Hepatocyte (in vitro differentiated cells): Measurements from ENCODE around the gene TRIM37.

ENCODE experiments used
- EZH2 ChIP-seq: fragments of 200-600 bp; sonication (generic); IDR thresholded peaks from 2 replicates; pipeline ENCODE4 v1.6.1; 2016; ENCODE audit warnings: antibody characterized with exemption, mild to moderate bottlenecking, borderline replicate concordance
- TF ChIP-seq, protein P1 (sequence below): fragments of 200-600 bp; sonication (generic); IDR thresholded peaks from 2 replicates; pipeline ENCODE4 v1.5.1; 2016; ENCODE audit warnings: antibody characterized with exemption, mild to moderate bottlenecking; ENCODE audit not compliant: poor library complexity

DNA sequence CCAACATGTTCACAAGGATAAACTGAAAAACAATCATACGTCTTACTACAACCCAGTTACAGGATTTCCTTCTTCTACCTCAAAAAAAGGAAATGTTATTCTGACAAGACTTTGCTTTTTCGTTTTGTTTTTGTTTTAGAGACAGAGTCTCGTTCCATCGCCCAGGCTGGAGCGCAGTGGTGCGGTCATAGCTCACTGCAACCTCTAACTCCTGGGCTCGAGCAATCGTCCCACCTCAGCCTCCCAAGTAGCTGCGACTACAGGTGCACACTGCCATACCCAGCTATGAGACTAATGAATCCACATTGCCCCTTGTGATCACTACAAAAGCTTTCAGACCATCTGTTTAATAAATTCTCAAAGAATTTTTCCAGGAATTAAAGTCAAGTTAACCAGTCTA lies 8.8 kb upstream of the TRIM37 start:
- no peak for TF ChIP-seq EZH2
- TF ChIP-seq, protein P1, sequence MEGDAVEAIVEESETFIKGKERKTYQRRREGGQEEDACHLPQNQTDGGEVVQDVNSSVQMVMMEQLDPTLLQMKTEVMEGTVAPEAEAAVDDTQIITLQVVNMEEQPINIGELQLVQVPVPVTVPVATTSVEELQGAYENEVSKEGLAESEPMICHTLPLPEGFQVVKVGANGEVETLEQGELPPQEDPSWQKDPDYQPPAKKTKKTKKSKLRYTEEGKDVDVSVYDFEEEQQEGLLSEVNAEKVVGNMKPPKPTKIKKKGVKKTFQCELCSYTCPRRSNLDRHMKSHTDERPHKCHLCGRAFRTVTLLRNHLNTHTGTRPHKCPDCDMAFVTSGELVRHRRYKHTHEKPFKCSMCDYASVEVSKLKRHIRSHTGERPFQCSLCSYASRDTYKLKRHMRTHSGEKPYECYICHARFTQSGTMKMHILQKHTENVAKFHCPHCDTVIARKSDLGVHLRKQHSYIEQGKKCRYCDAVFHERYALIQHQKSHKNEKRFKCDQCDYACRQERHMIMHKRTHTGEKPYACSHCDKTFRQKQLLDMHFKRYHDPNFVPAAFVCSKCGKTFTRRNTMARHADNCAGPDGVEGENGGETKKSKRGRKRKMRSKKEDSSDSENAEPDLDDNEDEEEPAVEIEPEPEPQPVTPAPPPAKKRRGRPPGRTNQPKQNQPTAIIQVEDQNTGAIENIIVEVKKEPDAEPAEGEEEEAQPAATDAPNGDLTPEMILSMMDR, result no peak
